IMR-90 (cell line): Measurements from ENCODE around the gene SLC25A44. TPM values are rescaled to one million over a fixed set of nuclear protein-coding genes. Genes with fewer than 3 reads are reported as not detected.

ENCODE experiments used
- ATAC-seq: fragments of 200-7000 bp; cut with Tn5 transposase; 2 replicates; pipeline ENCODE4 v1.9.1; 2020; ENCODE audit warnings: low read depth, mild to moderate bottlenecking, moderate library complexity
- BruUV-seq: library from RNA; stranded (reverse); fragments of 400-500 nt; replicated peaks from 2 replicates; lab custom pipeline; 2021; lab: Mats Ljungman, UMichigan
- CTCF ChIA-PET: fragments of 300-600 bp; formaldehyde crosslinking; extraction: SDS; loops from one replicate; lab custom pipeline; 2021; ENCODE audit warnings: antibody characterized with exemption; lab: Yijun Ruan, JAX
- POLR2A ChIA-PET: fragments of 300-600 bp; sonication (Branson Sonifier 250); formaldehyde crosslinking; loops from one replicate; lab custom pipeline; 2022; ENCODE audit warnings: antibody characterized with exemption; ENCODE audit not compliant: unreplicated experiment; lab: Charles Lee
- DNase-seq: peaks from one replicate; pipeline ENCODE4 v3.0.0; 2013
- H2AFZ ChIP-seq: replicated peaks from 2 replicates; pipeline ENCODE3; 2013; ENCODE audit warnings: low read length, mild to moderate bottlenecking; ENCODE audit not compliant: poor library complexity
- H2AK5ac ChIP-seq: 2 replicates; pipeline ENCODE4 v1.6.1; 2013; ENCODE audit warnings: low read depth, low read length, inconsistent platforms
- H2AK9ac ChIP-seq: replicated peaks from 2 replicates; pipeline ENCODE3; 2013; ENCODE audit warnings: mild to moderate bottlenecking, low read depth, low read length, moderate library complexity; ENCODE audit not compliant: poor library complexity
- H2BK120ac ChIP-seq: 2 replicates; pipeline ENCODE4 v1.6.1; 2013; ENCODE audit warnings: low read depth, low read length, inconsistent platforms
- H2BK15ac ChIP-seq: 3 replicates; pipeline ENCODE4 v1.6.1; 2013; ENCODE audit warnings: low read depth, low read length, inconsistent platforms
- H2BK20ac ChIP-seq: 2 replicates; pipeline ENCODE4 v1.6.1; 2013; ENCODE audit warnings: low read depth, mild to moderate bottlenecking, inconsistent platforms, low read length, moderate library complexity
- H2BK5ac ChIP-seq: 2 replicates; pipeline ENCODE4 v1.6.1; 2013; ENCODE audit warnings: mild to moderate bottlenecking, low read depth, low read length, inconsistent platforms; ENCODE audit not compliant: poor library complexity, severe bottlenecking
- H3K14ac ChIP-seq: replicated peaks from 2 replicates; pipeline ENCODE4 v1.6.1; 2013; ENCODE audit warnings: low read depth, low read length, inconsistent platforms
- H3K18ac ChIP-seq: 2 replicates; pipeline ENCODE4 v1.6.1; 2013; ENCODE audit warnings: low read depth, low read length, control low read depth
- H3K23ac ChIP-seq: 2 replicates; pipeline ENCODE4 v1.6.1; 2013; ENCODE audit warnings: low read depth, low read length, inconsistent platforms
- H3K27ac ChIP-seq: 2 replicates; pipeline ENCODE4 v1.5.1; 2013; ENCODE audit warnings: mild to moderate bottlenecking, control low read depth, low read length; ENCODE audit not compliant: insufficient read depth
- H3K27me3 ChIP-seq: 2 replicates; pipeline ENCODE4 v1.6.1; 2013; ENCODE audit warnings: low read length; ENCODE audit not compliant: control insufficient read depth, insufficient read depth
- H3K36me3 ChIP-seq: 2 replicates; pipeline ENCODE4 v1.6.1; 2013; ENCODE audit warnings: low read length, mixed read lengths; ENCODE audit not compliant: control insufficient read depth, insufficient read depth
- H3K4ac ChIP-seq: 2 replicates; pipeline ENCODE4 v1.6.1; 2013; ENCODE audit warnings: low read depth, low read length, inconsistent platforms
- H3K4me1 ChIP-seq: 2 replicates; pipeline ENCODE4 v1.6.1; 2013; ENCODE audit warnings: low read length, mixed read lengths; ENCODE audit not compliant: control insufficient read depth, insufficient read depth
- H3K4me2 ChIP-seq: 2 replicates; pipeline ENCODE4 v1.6.1; 2013; ENCODE audit warnings: low read depth, mild to moderate bottlenecking, control low read depth, low read length, moderate library complexity
- H3K4me3 ChIP-seq: 2 replicates; pipeline ENCODE4 v1.5.1; 2013; ENCODE audit warnings: low read depth, mild to moderate bottlenecking, control low read depth, low read length, moderate library complexity; ENCODE audit not compliant: insufficient read depth
- H3K56ac ChIP-seq: 2 replicates; pipeline ENCODE4 v1.6.1; 2013; ENCODE audit warnings: low read length, inconsistent platforms; ENCODE audit not compliant: insufficient read depth; ENCODE audit errors: extremely low read depth
- H3K79me1 ChIP-seq, 2 experiments: 2 replicates each; pipeline ENCODE4 v1.6.1; 2013; ENCODE audit warnings: low read length in 2 of 2, inconsistent platforms in 1 of 2, low read depth in 1 of 2
- H3K9ac ChIP-seq: 2 replicates; pipeline ENCODE4 v1.6.1; 2013; ENCODE audit warnings: low read depth, low read length, control low read depth
- H3K9me1 ChIP-seq: 2 replicates; pipeline ENCODE4 v1.6.1; 2013; ENCODE audit warnings: low read length, inconsistent platforms; ENCODE audit not compliant: insufficient read depth
- H3K9me3 ChIP-seq: 2 replicates; pipeline ENCODE4 v1.6.1; 2013; ENCODE audit warnings: low read length; ENCODE audit not compliant: control insufficient read depth, insufficient read depth
- H4K20me1 ChIP-seq: 2 replicates; pipeline ENCODE4 v1.6.1; 2013; ENCODE audit warnings: low read length, inconsistent platforms; ENCODE audit not compliant: insufficient read depth
- H4K5ac ChIP-seq: 2 replicates; pipeline ENCODE4 v1.6.1; 2013; ENCODE audit warnings: mild to moderate bottlenecking, low read depth, low read length, control low read depth
- H4K8ac ChIP-seq, 2 experiments: 2 replicates each; pipeline ENCODE4 v1.6.1; 2013; ENCODE audit warnings: low read depth in 2 of 2, low read length in 2 of 2, control low read depth in 1 of 2, inconsistent platforms in 1 of 2
- H4K91ac ChIP-seq: 2 replicates; pipeline ENCODE4 v1.6.1; 2013; ENCODE audit warnings: low read depth, low read length, inconsistent platforms; ENCODE audit not compliant: insufficient read depth
- BHLHE40 ChIP-seq: fragments of 150-350 bp; IDR thresholded peaks from 2 replicates; pipeline ENCODE4 v1.6.1; 2016; ENCODE audit warnings: mild to moderate bottlenecking, low read depth, low read length
- CEBPB ChIP-seq: IDR thresholded peaks from 2 replicates; pipeline ENCODE4 v1.6.1; 2012; ENCODE audit warnings: low read depth, low read length, improper control_type of control experiment
- FOS ChIP-seq: fragments of 150-350 bp; IDR thresholded peaks from 2 replicates; pipeline ENCODE4 v1.6.1; 2016; ENCODE audit warnings: low read depth, low read length
- MAFK ChIP-seq: IDR thresholded peaks from 2 replicates; pipeline ENCODE4 v1.6.1; 2012; ENCODE audit warnings: low read depth, low read length, improper control_type of control experiment
- MAZ ChIP-seq: IDR thresholded peaks from 2 replicates; pipeline ENCODE4 v1.6.1; 2012; ENCODE audit warnings: low read depth, mild to moderate bottlenecking, low read length, improper control_type of control experiment, moderate library complexity, borderline replicate concordance
- NFE2L2 ChIP-seq: fragments of 150-350 bp; IDR thresholded peaks from 2 replicates; pipeline ENCODE4 v1.6.1; 2016; ENCODE audit warnings: low read depth, mild to moderate bottlenecking, low read length
- POLR2A ChIP-seq: IDR thresholded peaks from 2 replicates; pipeline ENCODE4 v1.6.1; 2012; ENCODE audit warnings: mild to moderate bottlenecking, low read depth, low read length
- RAD21 ChIP-seq: IDR thresholded peaks from 2 replicates; pipeline ENCODE4 v1.6.1; 2012; ENCODE audit warnings: low read length, improper control_type of control experiment
- RCOR1 ChIP-seq: IDR thresholded peaks from 2 replicates; pipeline ENCODE4 v1.6.1; 2012; ENCODE audit warnings: mild to moderate bottlenecking, low read length, improper control_type of control experiment; ENCODE audit not compliant: insufficient replicate concordance
- RFX5 ChIP-seq: IDR thresholded peaks from 2 replicates; pipeline ENCODE4 v1.8.0; 2012; ENCODE audit warnings: low read depth, mild to moderate bottlenecking, low read length, moderate library complexity
- SMC3 ChIP-seq: fragments of 150-350 bp; IDR thresholded peaks from 2 replicates; pipeline ENCODE4 v1.6.1; 2016; ENCODE audit warnings: low read depth, mild to moderate bottlenecking, antibody characterized with exemption, low read length, moderate library complexity
- USF2 ChIP-seq: fragments of 150-350 bp; IDR thresholded peaks from 2 replicates; pipeline ENCODE4 v1.6.1; 2017; ENCODE audit warnings: mild to moderate bottlenecking, antibody characterized with exemption, low read length, low read depth
- WGBS, 2 experiments: methylation state at CpG; one replicate each; pipeline versions ENCODE4 v1.1.5 to v1.1.7; 2013; ENCODE audit warnings: missing lambda C conversion rate in 2 of 2; ENCODE audit not compliant: insufficient read length in 1 of 2; ENCODE audit errors: extremely low coverage in 2 of 2; 5-methylcytosine and 5-hydroxymethylcytosine counted together
- dilution Hi-C: fragments of 300-500 bp; cut with HindIII; formaldehyde crosslinking; loops from one replicate; pipeline ENCODE4 v1.14.3; 2018; ENCODE audit warnings: low sequenced_read_pairs; ENCODE audit not compliant: unreplicated experiment
- in situ Hi-C: fragments of 300-500 bp; cut with MboI; formaldehyde crosslinking; loops from 3 replicates; pipeline ENCODE4 v1.14.3; 2019; ENCODE audit warnings: low sequenced_read_pairs, inconsistent platforms, mixed read lengths
- intact Hi-C: fragments of 100-400 bp; cut with micrococcal nuclease; formaldehyde crosslinking; loops from 2 replicates; pipeline ENCODE4 v1.10.0; 2022
- polyA plus RNA-seq, 3 experiments: library from polyadenylated mRNA; depleted of rRNA; stranded (reverse); fragments of >200 nt; gene quantifications; 2 replicates each; pipeline ENCODE4 v1.2.3, GENCODE V29; 2012; ENCODE audit warnings: low replicate concordance in 1 of 3
- total RNA-seq: library from RNA; depleted of rRNA; stranded (reverse); fragments of >200 nt; gene quantifications from 2 replicates; pipeline ENCODE4 v1.2.3, GENCODE V29; 2012
- TF ChIP-seq, protein P1 (sequence below): conservative IDR thresholded peaks from 2 replicates; pipeline ENCODE4 v1.5.1; 2012; ENCODE audit warnings: mild to moderate bottlenecking, low read depth, low read length, improper control_type of control experiment
- TF ChIP-seq, protein P2 (sequence below): fragments of 150-350 bp; IDR thresholded peaks from 2 replicates; pipeline ENCODE4 v1.6.1; 2016; ENCODE audit warnings: low read depth, mild to moderate bottlenecking, low read length, moderate library complexity, borderline replicate concordance

The SLC25A44 gene
- total and polyA plus RNA-seq, 2 of the 4 experiments (the other 2 are of a cell fraction), result 12.7 to 20.2 TPM

DNA sequence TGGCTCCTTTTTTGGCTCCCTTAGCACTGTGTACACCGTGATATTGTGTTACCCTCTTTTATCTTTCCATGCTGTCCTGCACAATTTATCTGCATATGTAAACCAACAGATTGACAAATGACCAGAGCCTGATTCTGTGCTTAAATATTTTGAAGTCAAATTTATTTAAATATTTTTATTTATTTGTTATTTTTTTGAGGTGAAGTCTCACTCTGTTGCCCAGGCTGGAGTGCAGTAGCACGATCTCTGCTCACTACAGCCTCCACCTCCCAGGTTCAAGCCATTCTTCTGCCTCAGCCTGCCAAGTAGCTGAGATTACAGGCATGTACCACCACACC is 31.7 kb downstream of the SLC25A44 start (continued):
- TF ChIP-seq USF2 (no peak), NFE2L2 (no peak), RCOR1 (no peak), POLR2A (no peak)

DNA sequence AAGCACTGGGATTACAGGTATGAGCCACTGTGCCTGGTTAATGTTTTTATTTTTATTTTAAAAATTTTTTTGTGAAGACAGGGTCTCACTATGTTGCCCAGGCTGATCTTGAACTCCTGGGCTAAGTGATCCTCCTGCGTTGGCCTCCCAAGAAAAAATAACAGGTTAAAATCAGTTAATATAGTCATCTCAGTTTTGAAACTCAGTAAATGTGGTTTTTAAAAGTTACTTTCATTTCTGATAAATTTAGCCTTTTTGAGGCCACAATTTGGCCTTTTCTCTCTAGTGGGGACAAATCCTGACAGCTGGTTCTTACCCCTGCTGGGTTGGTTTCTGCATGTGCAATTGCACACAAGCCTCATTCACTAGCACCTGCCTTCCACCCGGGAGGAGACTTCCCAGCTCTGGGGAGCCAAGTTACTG is 32.2 kb downstream of the SLC25A44 start:
- CTCF ChIA-PET, result interaction anchor here (1.1 to 1.9 kb wide), 3 partner anchors 13 to 135 kb away, joined by 4 to 11 read pairs (median 6); partner anchors contain the start of gene PMF1
- H4K8ac ChIP-seq, result no peak overlapping the region
- H3K4me1 ChIP-seq, result peaks cover 4% of the 10 kb centered on the region; the same call in 1 of the 2 replicates
- no peak overlapping the region for H2AK9ac ChIP-seq
- H2BK15ac ChIP-seq, result no peak overlapping the region
- H3K27ac ChIP-seq, result no peak overlapping the region
- POLR2A ChIA-PET, result no interaction called here
- H2AFZ ChIP-seq, result no peak overlapping the region
- intact Hi-C loops, result no loop called here
- H4K5ac ChIP-seq, result no peak overlapping the region
- H2BK20ac ChIP-seq, result no peak overlapping the region
- no peak overlapping the region for H3K4me2 ChIP-seq
- no peak overlapping the region for H3K9ac ChIP-seq
- H3K18ac ChIP-seq, result no peak overlapping the region
- no peak overlapping the region for H2BK120ac ChIP-seq
- WGBS, 2 experiments, result no CpG with 5 or more reads among the region's 2 CpGs
- no peak overlapping the region for H4K91ac ChIP-seq
- H3K79me1 ChIP-seq, result peaks cover 6 to 18% of the 10 kb centered on the region in 2 experiments
- H3K14ac ChIP-seq, result no peak overlapping the region
- H3K9me3 ChIP-seq, result no peaks in the 10 kb centered on the region
- no peak overlapping the region for H3K4ac ChIP-seq
- H3K9me1 ChIP-seq, result peaks cover 4% of the 10 kb centered on the region
- no peak overlapping the region for H3K23ac ChIP-seq
- peaks cover 24% of the 10 kb centered on the region for H3K36me3 ChIP-seq
- H3K4me3 ChIP-seq, result no peak overlapping the region
- DNase-seq (no peak), ATAC-seq (no peak)
- H2BK5ac ChIP-seq, result no peak overlapping the region
- dilution Hi-C loops, result no loop called here
- H2AK5ac ChIP-seq, result no peak overlapping the region
- H4K20me1 ChIP-seq, result no peaks in the 10 kb centered on the region
- no TSS peak for BruUV-seq
- H3K56ac ChIP-seq, result no peak overlapping the region
- no peaks in the 10 kb centered on the region for H3K27me3 ChIP-seq
- in situ Hi-C loops, result loop anchor here (5.0 kb wide), 1 partner anchor 79 kb away; no protein-coding TSS in a partner anchor
- TF ChIP-seq CEBPB, result no peak
- TF ChIP-seq MAZ, result no peak
- no peak for TF ChIP-seq MAFK
- no peak for TF ChIP-seq FOS
- TF ChIP-seq POLR2A, result no peak
- no peak for TF ChIP-seq BHLHE40
- no peak for TF ChIP-seq RFX5
- no peak for TF ChIP-seq RAD21
- TF ChIP-seq SMC3, result no peak
- no peak for TF ChIP-seq NFE2L2
- TF ChIP-seq RCOR1, result no peak
- TF ChIP-seq, protein P1, sequence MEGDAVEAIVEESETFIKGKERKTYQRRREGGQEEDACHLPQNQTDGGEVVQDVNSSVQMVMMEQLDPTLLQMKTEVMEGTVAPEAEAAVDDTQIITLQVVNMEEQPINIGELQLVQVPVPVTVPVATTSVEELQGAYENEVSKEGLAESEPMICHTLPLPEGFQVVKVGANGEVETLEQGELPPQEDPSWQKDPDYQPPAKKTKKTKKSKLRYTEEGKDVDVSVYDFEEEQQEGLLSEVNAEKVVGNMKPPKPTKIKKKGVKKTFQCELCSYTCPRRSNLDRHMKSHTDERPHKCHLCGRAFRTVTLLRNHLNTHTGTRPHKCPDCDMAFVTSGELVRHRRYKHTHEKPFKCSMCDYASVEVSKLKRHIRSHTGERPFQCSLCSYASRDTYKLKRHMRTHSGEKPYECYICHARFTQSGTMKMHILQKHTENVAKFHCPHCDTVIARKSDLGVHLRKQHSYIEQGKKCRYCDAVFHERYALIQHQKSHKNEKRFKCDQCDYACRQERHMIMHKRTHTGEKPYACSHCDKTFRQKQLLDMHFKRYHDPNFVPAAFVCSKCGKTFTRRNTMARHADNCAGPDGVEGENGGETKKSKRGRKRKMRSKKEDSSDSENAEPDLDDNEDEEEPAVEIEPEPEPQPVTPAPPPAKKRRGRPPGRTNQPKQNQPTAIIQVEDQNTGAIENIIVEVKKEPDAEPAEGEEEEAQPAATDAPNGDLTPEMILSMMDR, result no peak
- TF ChIP-seq, protein P2, sequence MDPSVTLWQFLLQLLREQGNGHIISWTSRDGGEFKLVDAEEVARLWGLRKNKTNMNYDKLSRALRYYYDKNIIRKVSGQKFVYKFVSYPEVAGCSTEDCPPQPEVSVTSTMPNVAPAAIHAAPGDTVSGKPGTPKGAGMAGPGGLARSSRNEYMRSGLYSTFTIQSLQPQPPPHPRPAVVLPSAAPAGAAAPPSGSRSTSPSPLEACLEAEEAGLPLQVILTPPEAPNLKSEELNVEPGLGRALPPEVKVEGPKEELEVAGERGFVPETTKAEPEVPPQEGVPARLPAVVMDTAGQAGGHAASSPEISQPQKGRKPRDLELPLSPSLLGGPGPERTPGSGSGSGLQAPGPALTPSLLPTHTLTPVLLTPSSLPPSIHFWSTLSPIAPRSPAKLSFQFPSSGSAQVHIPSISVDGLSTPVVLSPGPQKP, result no peak
